Prostate gland (tissue), 2 donors: ENCODE results near the gene THAP4. TPM values are rescaled to one million over a fixed set of nuclear protein-coding genes. Genes with fewer than 3 reads are reported as not detected.

Source experiments
- DNase-seq: peaks from one replicate; pipeline ENCODE4 v3.0.0-alpha.2; 2019; ENCODE audit warnings: low spot score
- H3K27ac ChIP-seq, 2 donors: fragments of 200-600 bp; sonication (generic); 2 replicates each; pipeline ENCODE4 v1.5.1; 2017 to 2019
- H3K27me3 ChIP-seq: fragments of 200-600 bp; sonication (generic); replicated peaks from 2 replicates; pipeline ENCODE4 v1.5.1; 2019; ENCODE audit not compliant: insufficient read depth
- H3K36me3 ChIP-seq, 2 donors: fragments of 200-600 bp; sonication (generic); 1 replicate in 1 of 2; 2 replicates in 1 of 2; pipeline versions ENCODE4 v1.5.1 to v1.8.1; 2017 to 2019
- H3K4me1 ChIP-seq: fragments of 200-600 bp; sonication (generic); replicated peaks from 2 replicates; pipeline ENCODE4 v1.5.1; 2019
- H3K4me3 ChIP-seq, 2 donors: fragments of 200-600 bp; sonication (generic); 2 replicates each; pipeline ENCODE4 v1.5.1; 2017 to 2019
- H3K9me3 ChIP-seq: fragments of 200-600 bp; sonication (generic); 2 replicates; pipeline ENCODE4 v1.5.1; 2017
- CTCF ChIP-seq, 4 experiments: fragments of 200-600 bp in 2 of 4; fragments of 450-650 bp in 2 of 4; sonication (generic) in 2 of 4; IDR thresholded peaks; 1 replicate in 3 of 4; 2 replicates in 1 of 4; pipeline ENCODE4 v1.5.1; 2016 to 2019; ENCODE audit warnings: antibody characterized with exemption in 4 of 4, mild to moderate bottlenecking in 2 of 4, moderate library complexity in 2 of 4
- POLR2A ChIP-seq: fragments of 450-650 bp; IDR thresholded peaks from one replicate; pipeline ENCODE4 v1.6.1; 2016; ENCODE audit warnings: antibody characterized with exemption, mild to moderate bottlenecking
- POLR2AphosphoS5 ChIP-seq: sonication (generic); formaldehyde crosslinking; IDR thresholded peaks from one replicate; pipeline ENCODE4 v1.6.1; 2017; ENCODE audit warnings: antibody characterized with exemption
- WGBS: methylation state at CpG from one replicate; pipeline ENCODE4 v1.1.5; 2018; 5-methylcytosine and 5-hydroxymethylcytosine counted together
- intact Hi-C: fragments of 100-400 bp; cut with DNase I; formaldehyde crosslinking; loops from one replicate; pipeline ENCODE4 v1.14.2; 2022
- total RNA-seq, 2 donors: library from RNA; depleted of rRNA; stranded (reverse); fragments of >200 nt; gene quantifications; one replicate each; pipeline ENCODE4 v1.1.0, GENCODE V29; 2016

Gene THAP4
- total RNA-seq, 2 donors from 2014 or later: 60.8 to 92.9 TPM

GRCh38 chr2:241608881-241609280 lies 28.1 kb downstream of the THAP4 start:
- Histone ChIP-seq H3K27me3 (no peaks in the 10 kb centered on the region), H3K36me3 (no peaks in the 10 kb centered on the region), H3K4me1 (peaks cover 10% of the 10 kb centered on the region), H3K9me3 (no peaks in the 10 kb centered on the region), H3K4me3 (no peak overlapping the region), H3K27ac (no peak overlapping the region)
- no peak for DNase-seq
- TF ChIP-seq CTCF (IDR thresholded peaks at IDR 0.05) (no peak), POLR2A (no peak), POLR2AphosphoS5 (no peak)
- 93% methylated on average over 10 of the region's 10 CpGs for WGBS
- intact Hi-C loops: no loop called here

GRCh38 chr2:241607162-241607885 lies 29.6 kb downstream of the THAP4 start:
- DNase-seq: no peak
- intact Hi-C loops: no loop called here
- H3K4me1 ChIP-seq: peaks cover 6% of the 10 kb centered on the region
- WGBS: 97% methylated on average over 27 of the region's 27 CpGs
- no peak for TF ChIP-seq POLR2AphosphoS5
- no peak for TF ChIP-seq POLR2A
- no peak for TF ChIP-seq CTCF (IDR thresholded peaks at IDR 0.05)
- no peak overlapping the region for H3K4me3 ChIP-seq
- H3K27me3 ChIP-seq: no peaks in the 10 kb centered on the region
- peaks cover 0 to 5% of the 10 kb centered on the region in 2 donors for H3K36me3 ChIP-seq
- H3K9me3 ChIP-seq: no peaks in the 10 kb centered on the region
- H3K27ac ChIP-seq: no peak overlapping the region

- intact Hi-C loops: no loop called here
- H3K4me1 ChIP-seq: peaks cover 4% of the 10 kb centered on the region
- no peaks in the 10 kb centered on the region for H3K27me3 ChIP-seq
- peaks cover 0 to 5% of the 10 kb centered on the region in 2 donors for H3K36me3 ChIP-seq
- H3K4me3 ChIP-seq: no peak overlapping the region
- H3K27ac ChIP-seq: no peak overlapping the region
- WGBS: 94% methylated on average over 8 of the region's 8 CpGs
- no peaks in the 10 kb centered on the region for H3K9me3 ChIP-seq
- TF ChIP-seq POLR2A (no peak), CTCF (IDR thresholded peaks at IDR 0.05) (no peak), POLR2AphosphoS5 (no peak)
- DNase-seq: no peak
Measured at GRCh38 chr2:241606186-241606585, 30.8 kb downstream of the THAP4 start.

GRCh38 chr2:241603686-241604085 lies 33.3 kb downstream of the THAP4 start:
- Histone ChIP-seq H3K9me3 (no peaks in the 10 kb centered on the region), H3K4me3 (no peak overlapping the region), H3K36me3 (peaks cover 0 to 5% of the 10 kb centered on the region in 2 donors), H3K4me1 (no peaks in the 10 kb centered on the region), H3K27ac (no peak overlapping the region), H3K27me3 (no peaks in the 10 kb centered on the region)
- DNase-seq: no peak
- TF ChIP-seq CTCF (IDR thresholded peaks at IDR 0.05): no peak
- intact Hi-C loops: no loop called here
- WGBS: 80% methylated on average over 5 of the region's 5 CpGs

- Histone ChIP-seq H3K4me1 (no peaks in the 10 kb centered on the region), H3K9me3 (no peaks in the 10 kb centered on the region), H3K36me3 (peaks cover 0 to 5% of the 10 kb centered on the region in 2 donors), H3K27ac (no peak overlapping the region), H3K4me3 (no peak overlapping the region), H3K27me3 (no peaks in the 10 kb centered on the region)
- WGBS: 92% methylated on average over 17 of the region's 17 CpGs
- TF ChIP-seq POLR2AphosphoS5 (no peak), CTCF (IDR thresholded peaks at IDR 0.05) (no peak), POLR2A (no peak)
- DNase-seq: no peak
- intact Hi-C loops: no loop called here
Measured at GRCh38 chr2:241602720-241603119, 34.2 kb downstream of the THAP4 start.
